Small intestine (tissue), 7 donors: ENCODE measurements around the gene CCDC180. TPM values are rescaled to one million over a fixed set of nuclear protein-coding genes. Genes with fewer than 3 reads are reported as not detected.

Experiments used
- DNase-seq, 2 donors: peaks; one replicate each; pipeline versions ENCODE4 v3.0.0 to v3.0.0-alpha.2; 2013
- FAIRE-seq: peaks from 2 replicates; lab custom pipeline; 2012; peaks lifted over from hg19 to GRCh38; lab: Jason Lieb, UNC
- H3K27ac ChIP-seq, 3 donors: one replicate each; pipeline ENCODE4 v1.5.1; 2013; ENCODE audit warnings: low read length in 2 of 3, mild to moderate bottlenecking in 2 of 3, control low read depth in 1 of 3, inconsistent platforms in 1 of 3, low read depth in 1 of 3, moderate library complexity in 1 of 3
- H3K27me3 ChIP-seq, 3 donors: one replicate each; pipeline ENCODE4 v1.6.1; 2013; ENCODE audit warnings: low read length in 3 of 3, inconsistent platforms in 1 of 3; ENCODE audit not compliant: control insufficient read depth in 3 of 3, insufficient read depth in 3 of 3
- H3K36me3 ChIP-seq, 3 donors: one replicate each; pipeline ENCODE4 v1.6.1; 2013; ENCODE audit warnings: low read length in 3 of 3, inconsistent platforms in 1 of 3, low read depth in 1 of 3, mild to moderate bottlenecking in 1 of 3, moderate library complexity in 1 of 3; ENCODE audit not compliant: control insufficient read depth in 3 of 3, insufficient read depth in 2 of 3
- H3K4me1 ChIP-seq, 3 donors: one replicate each; pipeline ENCODE4 v1.6.1; 2013; ENCODE audit warnings: low read length in 2 of 3, inconsistent platforms in 1 of 3, low read depth in 1 of 3, mild to moderate bottlenecking in 1 of 3, moderate library complexity in 1 of 3; ENCODE audit not compliant: control insufficient read depth in 3 of 3, insufficient read depth in 2 of 3
- H3K4me3 ChIP-seq, 3 donors: one replicate each; pipeline ENCODE4 v1.5.1; 2013; ENCODE audit warnings: low read length in 3 of 3, control low read depth in 1 of 3, inconsistent platforms in 1 of 3, low read depth in 1 of 3, mild to moderate bottlenecking in 1 of 3, moderate library complexity in 1 of 3
- H3K9me3 ChIP-seq, 2 donors: one replicate each; pipeline ENCODE4 v1.6.1; 2013; ENCODE audit warnings: low read depth in 1 of 2, low read length in 1 of 2; ENCODE audit not compliant: control insufficient read depth in 2 of 2, insufficient read depth in 1 of 2
- WGBS, 3 donors: extraction: QIAGEN DNeasy Blood & Tissue Kit; methylation state at CpG; one replicate each; pipeline ENCODE4 v1.1.7; 2013; 5-methylcytosine and 5-hydroxymethylcytosine counted together
- polyA plus RNA-seq, 4 donors: library from polyadenylated mRNA; stranded (reverse) in 3 of 4; unstranded in 1 of 4; fragments of 200-250 nt in 3 of 4; fragments of 120-200 nt in 1 of 4; gene quantifications; one replicate each; pipeline versions ENCODE4 v1.2.1 to v1.2.3, GENCODE V29; 2013
- donor health status: healthy with polysubstance abuse.
- donor health status: control.
- donor health status: control.
- donor health status: Bipolar disorder and iron deficiency.
- donor health status: healthy.

Gene CCDC180
- polyA plus RNA-seq, 4 donors, result 1.5 to 7.7 TPM; not detected in 2

- FAIRE-seq, result no peak
- H3K4me3 ChIP-seq, result no peak overlapping the region
- H3K4me1 ChIP-seq, result no peaks in the 10 kb centered on the region
- DNase-seq, result no peak
- H3K27ac ChIP-seq, result no peak overlapping the region
- no peaks in the 10 kb centered on the region for H3K36me3 ChIP-seq
- no peaks in the 10 kb centered on the region for H3K27me3 ChIP-seq
- WGBS, 3 donors, result 95 to 96% (median 96%) methylated on average over 3 of the region's 3 CpGs
- peaks cover 0 to 12% of the 10 kb centered on the region in 2 donors for H3K9me3 ChIP-seq
These were observed 5.5 kb upstream of the CCDC180 start for GRCh38 chr9:97301974-97302373.

DNA sequence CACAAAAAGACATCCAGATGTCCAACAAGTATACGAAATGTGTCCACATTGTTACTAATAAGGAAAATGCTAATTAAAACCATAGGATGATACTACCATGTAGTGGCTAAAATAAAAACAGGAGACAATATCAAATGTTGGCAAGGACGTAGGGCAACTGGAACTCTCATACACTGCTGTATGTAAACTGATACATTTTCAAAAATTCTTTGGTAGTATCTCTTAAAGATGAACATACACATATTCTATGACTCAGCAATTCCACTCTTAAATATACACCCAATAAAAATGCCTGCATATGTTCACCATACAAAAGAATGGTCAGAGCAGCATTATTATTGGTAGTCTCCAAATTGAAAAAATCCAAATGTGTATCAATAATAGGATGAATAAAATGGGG is 2.9 kb upstream of the CCDC180 start:
- H3K36me3 ChIP-seq, result peaks cover 0 to 4% (median 0%) of the 10 kb centered on the region in 3 donors
- DNase-seq, result no peak
- no peak overlapping the region for H3K27ac ChIP-seq
- WGBS, 3 donors, result 93 to 97% (median 93%) methylated on average over 2 of the region's 2 CpGs
- FAIRE-seq, result no peak
- H3K9me3 ChIP-seq, result peaks cover 0 to 6% of the 10 kb centered on the region in 2 donors
- H3K4me3 ChIP-seq, result no peak overlapping the region
- peaks cover 0 to 5% (median 0%) of the 10 kb centered on the region in 3 donors for H3K4me1 ChIP-seq
- H3K27me3 ChIP-seq, result peaks cover 0 to 13% (median 0%) of the 10 kb centered on the region in 3 donors

DNA sequence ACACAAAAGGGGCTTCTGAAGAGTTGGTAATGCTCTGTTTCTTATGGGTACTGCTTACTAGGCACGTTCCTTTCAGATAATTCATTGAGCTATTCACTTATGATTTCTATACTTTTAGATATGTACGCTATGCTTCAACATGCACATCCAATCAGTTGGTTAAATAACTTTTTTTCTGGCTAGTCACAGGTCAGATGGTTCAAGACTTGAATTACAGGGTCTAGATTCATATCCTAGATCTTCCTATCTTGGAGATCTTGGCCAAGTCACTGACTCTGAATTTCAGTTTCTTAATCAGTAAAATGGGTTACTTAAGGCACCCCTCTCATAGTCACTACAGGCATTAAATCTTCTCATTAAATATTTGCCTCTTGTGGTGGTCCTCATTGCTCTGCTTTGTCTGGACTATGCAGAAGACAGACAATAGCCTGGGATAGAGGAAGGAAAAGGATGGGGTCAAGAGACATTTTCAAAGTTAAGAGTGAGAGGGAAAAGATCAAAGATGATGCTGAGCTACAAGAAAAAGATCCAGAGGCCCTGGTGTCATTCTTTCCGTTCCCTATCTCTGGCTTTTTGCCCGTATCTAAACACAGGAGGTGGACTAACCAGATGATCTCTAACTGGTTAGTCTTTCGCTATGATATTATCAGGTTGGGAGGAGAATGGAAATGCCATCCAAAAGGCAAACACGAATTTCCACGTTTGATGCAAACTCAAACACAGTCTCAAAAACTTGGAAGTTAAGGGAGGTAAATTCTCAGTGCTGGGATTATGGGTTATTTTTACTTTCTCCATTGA is 1.8 kb upstream of the CCDC180 start:
- FAIRE-seq (no peak), DNase-seq (no peak)
- peaks cover 0 to 6% of the 10 kb centered on the region in 2 donors for H3K9me3 ChIP-seq
- H3K27me3 ChIP-seq, result peaks cover 0 to 13% (median 0%) of the 10 kb centered on the region in 3 donors
- H3K4me3 ChIP-seq, result no peak overlapping the region
- peaks cover 0 to 5% (median 0%) of the 10 kb centered on the region in 3 donors for H3K4me1 ChIP-seq
- no peak overlapping the region for H3K27ac ChIP-seq
- 71 to 83% (median 78%) methylated on average over 7 of the region's 7 CpGs for WGBS, 3 donors
- H3K36me3 ChIP-seq, result peaks cover 0 to 14% (median 0%) of the 10 kb centered on the region in 3 donors

DNA sequence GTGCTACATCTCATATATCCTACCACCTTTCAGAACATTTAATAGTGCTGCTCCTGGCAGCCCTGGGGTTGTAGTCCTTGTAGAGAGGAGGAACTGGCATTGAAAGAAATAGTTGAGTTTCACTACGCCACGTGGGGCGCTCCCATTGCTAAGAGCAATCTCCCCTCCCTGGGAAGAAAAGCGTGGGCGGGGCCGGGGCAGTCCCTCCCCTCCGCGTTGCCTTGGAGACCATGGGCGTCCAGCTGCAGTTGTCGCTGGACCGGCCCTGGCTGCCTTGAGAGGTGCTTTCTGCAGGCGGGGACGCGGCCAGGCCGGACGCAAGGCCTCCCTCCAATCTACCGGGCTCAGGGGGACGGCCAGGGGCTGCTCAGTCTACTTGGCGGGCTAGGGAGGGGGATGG is 368 bp upstream of the CCDC180 start:
- 9 to 19% (median 14%) methylated on average over 19 of the region's 19 CpGs for WGBS, 3 donors
- Histone ChIP-seq H3K4me1 (peaks cover 0 to 5% (median 0%) of the 10 kb centered on the region in 3 donors), H3K27ac (no peak overlapping the region), H3K27me3 (peaks cover 0 to 13% (median 0%) of the 10 kb centered on the region in 3 donors), H3K36me3 (peaks cover 0 to 25% (median 0%) of the 10 kb centered on the region in 3 donors), H3K9me3 (peaks cover 0 to 6% of the 10 kb centered on the region in 2 donors), H3K4me3 (peak overlapping the region in 1 of 3 donors; percentile 19)
- FAIRE-seq, result no peak
- peak; percentile 57 to 89 for DNase-seq

GRCh38 chr9:97309260-97309659 is 1.8 kb downstream of the CCDC180 start:
- Histone ChIP-seq H3K27ac (no peak overlapping the region), H3K4me1 (peaks cover 0 to 5% (median 0%) of the 10 kb centered on the region in 3 donors), H3K4me3 (no peak overlapping the region), H3K36me3 (peaks cover 0 to 41% (median 0%) of the 10 kb centered on the region in 3 donors), H3K27me3 (peaks cover 0 to 13% (median 0%) of the 10 kb centered on the region in 3 donors), H3K9me3 (no peaks in the 10 kb centered on the region)
- WGBS, 3 donors, result 81 to 91% (median 91%) methylated on average over 5 of the region's 5 CpGs
- FAIRE-seq, result no peak
- DNase-seq, result no peak

GRCh38 chr9:97310023-97310422 is 2.6 kb downstream of the CCDC180 start:
- WGBS, 3 donors, result 85 to 92% (median 91%) methylated on average over 2 of the region's 2 CpGs
- Histone ChIP-seq H3K36me3 (peaks cover 0 to 47% (median 0%) of the 10 kb centered on the region in 3 donors), H3K4me3 (no peak overlapping the region), H3K27ac (no peak overlapping the region), H3K9me3 (no peaks in the 10 kb centered on the region), H3K4me1 (peaks cover 0 to 5% (median 0%) of the 10 kb centered on the region in 3 donors), H3K27me3 (peaks cover 0 to 13% (median 0%) of the 10 kb centered on the region in 3 donors)
- FAIRE-seq, result no peak
- no peak for DNase-seq

GRCh38 chr9:97310896-97311295 is 3.4 kb downstream of the CCDC180 start:
- Histone ChIP-seq H3K27me3 (peaks cover 0 to 13% (median 0%) of the 10 kb centered on the region in 3 donors), H3K27ac (no peak overlapping the region), H3K9me3 (no peaks in the 10 kb centered on the region), H3K4me1 (peaks cover 0 to 5% (median 0%) of the 10 kb centered on the region in 3 donors), H3K4me3 (no peak overlapping the region), H3K36me3 (peaks cover 0 to 53% (median 0%) of the 10 kb centered on the region in 3 donors)
- no peak for FAIRE-seq
- WGBS, 3 donors, result 87 to 96% (median 95%) methylated on average over 2 of the region's 2 CpGs
- DNase-seq, result no peak

DNA sequence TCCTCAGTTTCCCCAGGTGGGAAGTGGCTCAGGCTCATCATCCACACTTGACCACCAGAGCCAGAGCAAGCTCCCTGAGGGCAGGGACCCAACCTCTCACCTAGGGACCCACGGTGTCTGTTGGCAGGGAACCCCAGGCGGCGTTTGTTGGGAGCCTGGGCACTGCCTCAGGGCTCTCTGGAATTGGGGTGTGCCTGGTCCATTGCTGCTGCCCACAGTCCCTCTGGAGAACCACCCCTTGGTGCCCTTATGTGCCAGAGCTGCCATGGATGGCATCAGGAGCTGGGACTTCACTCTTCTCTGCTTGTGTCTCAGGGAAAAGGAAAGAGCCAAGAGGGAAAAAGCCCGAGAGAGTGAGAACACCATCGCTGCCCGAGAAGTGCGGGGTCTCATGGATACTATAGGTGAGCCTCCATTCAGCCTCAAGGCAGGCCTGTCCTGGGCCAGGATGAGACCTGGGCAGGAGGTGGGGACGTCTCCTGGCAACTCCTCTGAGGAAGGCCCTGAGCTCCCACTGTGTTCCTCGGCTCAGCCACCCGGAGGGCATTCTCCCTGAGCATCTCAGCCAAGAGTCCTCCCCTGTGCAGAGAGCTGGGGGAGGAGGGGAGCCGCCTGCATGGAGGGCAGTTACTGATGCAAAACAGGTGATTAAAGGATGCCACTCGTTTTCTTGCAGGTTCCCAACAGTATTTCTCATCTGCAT is 4.5 kb downstream of the CCDC180 start:
- Histone ChIP-seq H3K4me1 (peaks cover 0 to 5% (median 0%) of the 10 kb centered on the region in 3 donors), H3K9me3 (no peaks in the 10 kb centered on the region), H3K27ac (no peak overlapping the region), H3K36me3 (peaks cover 0 to 61% (median 0%) of the 10 kb centered on the region in 3 donors), H3K27me3 (peaks cover 0 to 13% (median 0%) of the 10 kb centered on the region in 3 donors), H3K4me3 (no peak overlapping the region)
- WGBS, 3 donors, result 85 to 90% (median 88%) methylated on average over 12 of the region's 12 CpGs
- FAIRE-seq, result no peak
- no peak for DNase-seq
